K562 (cell line): ENCODE results near the gene RNASE13. TPM values are rescaled to one million over a fixed set of nuclear protein-coding genes. Genes with fewer than 3 reads are reported as not detected.

ENCODE experiments used
- FOXJ3 ChIP-seq: sonication (generic); formaldehyde crosslinking; IDR thresholded peaks from 2 replicates; pipeline ENCODE4 v1.4.0; 2020; ENCODE audit warnings: mild to moderate bottlenecking, missing genetic modification reagents
- LCOR ChIP-seq: sonication (generic); formaldehyde crosslinking; IDR thresholded peaks from 2 replicates; pipeline ENCODE4 v1.8.0; 2022; ENCODE audit warnings: mild to moderate bottlenecking, missing genetic modification reagents
- THAP12 ChIP-seq: fragments of 250-450 bp; sonication (Bioruptor Pico); IDR thresholded peaks from 2 replicates; pipeline ENCODE4 v1.9.0; 2021; ENCODE audit warnings: mild to moderate bottlenecking, inconsistent platforms
- ZNF592 ChIP-seq: fragments of 450-650 bp; IDR thresholded peaks from 2 replicates; pipeline ENCODE4 v1.6.1; 2017; ENCODE audit warnings: antibody characterized with exemption, mild to moderate bottlenecking
- polyA plus RNA-seq, 8 experiments: library from polyadenylated mRNA; depleted of rRNA in 4 of 8; stranded (reverse) in 5 of 8; unstranded in 3 of 8; fragments of >200 nt; fragmentation: Nextera tagmentation in 2 of 8; fragmentation: Illumina TruSeq in 1 of 8; extraction: Ambion mirVana in 2 of 8; extraction: Trizol in 1 of 8; gene quantifications; 2 replicates each; pipeline versions ENCODE4 v1.2.1 to v1.2.3, GENCODE V29; 2011 to 2014; ENCODE audit warnings: inconsistent platforms in 1 of 8, missing spikeins in 1 of 8
- total RNA-seq, 7 experiments: library from RNA; depleted of rRNA in 6 of 7; stranded (reverse); fragments of >200 nt in 6 of 7; fragmentation: Illumina TruSeq in 2 of 7; extraction: Trizol in 2 of 7; gene quantifications; 2 replicates each; pipeline versions ENCODE4 v1.2.1 to v1.2.3, GENCODE V29; 2011 to 2021; ENCODE audit warnings: low replicate concordance in 1 of 7

RNASE13 gene
- total and polyA plus RNA-seq, 9 of the 15 experiments (the other 6 are each of a cell fraction or from before 2014, with no cell fraction given), result not detected

- TF ChIP-seq LCOR (CRISPR knock-in tag), result no peak
- peak; percentile 73; the same call in 1 of the 2 replicates for TF ChIP-seq ZNF592
- TF ChIP-seq FOXJ3 (CRISPR knock-in tag), result no peak
- TF ChIP-seq THAP12 (CRISPR knock-in tag), result no peak
These were observed 7.7 kb downstream of the RNASE13 start (continued) for GRCh38 chr14:21026988-21027315.
